ENCODE measurements around the gene SPNS2.
A peak's percentile ranks its signal among the peaks of the same experiment; 100 is the strongest.

Gene SPNS2, protein sequence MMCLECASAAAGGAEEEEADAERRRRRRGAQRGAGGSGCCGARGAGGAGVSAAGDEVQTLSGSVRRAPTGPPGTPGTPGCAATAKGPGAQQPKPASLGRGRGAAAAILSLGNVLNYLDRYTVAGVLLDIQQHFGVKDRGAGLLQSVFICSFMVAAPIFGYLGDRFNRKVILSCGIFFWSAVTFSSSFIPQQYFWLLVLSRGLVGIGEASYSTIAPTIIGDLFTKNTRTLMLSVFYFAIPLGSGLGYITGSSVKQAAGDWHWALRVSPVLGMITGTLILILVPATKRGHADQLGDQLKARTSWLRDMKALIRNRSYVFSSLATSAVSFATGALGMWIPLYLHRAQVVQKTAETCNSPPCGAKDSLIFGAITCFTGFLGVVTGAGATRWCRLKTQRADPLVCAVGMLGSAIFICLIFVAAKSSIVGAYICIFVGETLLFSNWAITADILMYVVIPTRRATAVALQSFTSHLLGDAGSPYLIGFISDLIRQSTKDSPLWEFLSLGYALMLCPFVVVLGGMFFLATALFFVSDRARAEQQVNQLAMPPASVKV

DNA sequence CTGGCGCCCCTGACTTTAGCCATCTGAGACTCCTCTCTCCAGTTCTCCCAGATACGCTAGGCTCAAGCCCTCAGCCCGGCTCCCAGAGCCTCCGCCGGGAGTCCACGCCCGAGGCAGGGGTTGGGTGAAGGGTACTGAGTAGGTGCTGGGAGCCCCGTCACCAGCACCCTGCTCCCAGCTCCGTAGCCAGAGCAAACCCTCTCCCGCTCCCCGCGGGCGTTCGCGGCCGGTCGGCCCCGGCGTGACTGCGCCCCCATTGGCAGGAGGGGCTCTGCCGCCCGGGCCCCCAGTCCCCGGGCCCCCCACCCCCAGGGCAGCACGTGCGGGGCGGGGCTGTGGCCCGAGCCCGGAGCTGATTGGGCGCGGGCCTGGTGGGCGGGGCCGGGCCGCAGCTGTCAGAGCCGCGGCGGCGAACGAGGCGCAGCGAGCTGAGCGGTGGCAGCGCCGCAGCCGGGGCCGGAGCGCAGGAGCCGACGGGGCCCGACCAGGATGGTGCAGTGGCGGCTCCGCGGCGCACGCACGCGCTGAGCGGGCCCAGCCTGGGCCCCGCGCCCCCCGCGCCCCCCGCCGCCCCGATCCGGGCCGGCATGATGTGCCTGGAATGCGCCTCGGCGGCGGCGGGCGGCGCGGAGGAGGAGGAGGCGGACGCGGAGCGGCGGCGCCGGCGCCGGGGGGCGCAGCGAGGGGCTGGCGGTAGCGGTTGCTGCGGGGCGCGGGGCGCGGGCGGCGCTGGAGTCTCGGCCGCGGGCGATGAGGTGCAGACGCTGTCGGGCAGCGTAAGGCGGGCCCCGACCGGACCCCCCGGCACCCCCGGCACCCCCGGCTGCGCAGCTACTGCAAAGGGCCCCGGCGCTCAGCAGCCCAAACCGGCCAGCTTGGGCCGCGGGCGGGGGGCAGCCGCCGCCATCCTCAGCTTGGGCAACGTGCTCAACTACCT is at the start of gene SPNS2:
SPNS2 (plus strand) TSS at position 421 of the 937 bp plus-strand sequence; CDS start at position 588, 167 bp downstream.
- H3K4me3 ChIP-seq (ENCODE audit: low read depth, low read length), result peak within 1 kb of the TSS; percentile 67
- TF ChIP-seq CTCF (IDR thresholded peaks at IDR 0.05; ENCODE audit: low read depth, low read length), result no peak
- H3K27ac ChIP-seq, result peak within 1 kb of the TSS; percentile 54
- no peaks in the 10 kb centered on the region for H3K27me3 ChIP-seq (ENCODE audit: insufficient read depth, low read depth, severe bottlenecking)
- H3K9me3 ChIP-seq (ENCODE audit: severe bottlenecking), result no peaks in the 10 kb centered on the region
- DNase-seq, result peak; percentile 73
- H3K36me3 ChIP-seq, result no peaks in the 10 kb centered on the region

GRCh38 chr17:4449736-4450135 is 48.9 kb upstream of the SPNS2 start:
- no peaks in the 10 kb centered on the region for H3K9me3 ChIP-seq (ENCODE audit: severe bottlenecking)
- H3K27ac ChIP-seq, result no peak overlapping the region
- H3K4me3 ChIP-seq (ENCODE audit: low read depth, low read length), result no peak overlapping the region
- H3K27me3 ChIP-seq (ENCODE audit: insufficient read depth, low read depth, severe bottlenecking), result no peaks in the 10 kb centered on the region
- no peak for TF ChIP-seq CTCF (IDR thresholded peaks at IDR 0.05; ENCODE audit: low read depth, low read length)
- H3K36me3 ChIP-seq, result no peaks in the 10 kb centered on the region
- no peak for DNase-seq

- Histone ChIP-seq H3K27me3 (ENCODE audit: insufficient read depth, low read depth, severe bottlenecking) (no peaks in the 10 kb centered on the region), H3K36me3 (no peaks in the 10 kb centered on the region), H3K27ac (no peak overlapping the region), H3K9me3 (ENCODE audit: severe bottlenecking) (no peaks in the 10 kb centered on the region), H3K4me3 (ENCODE audit: low read depth, low read length) (no peak overlapping the region)
- DNase-seq, result no peak
- no peak for TF ChIP-seq CTCF (IDR thresholded peaks at IDR 0.05; ENCODE audit: low read depth, low read length)
Measured at GRCh38 chr17:4450710-4451316, 47.9 kb upstream of the SPNS2 start.

GRCh38 chr17:4453812-4454591 is 44.7 kb upstream of the SPNS2 start:
- no peak overlapping the region for H3K4me3 ChIP-seq (ENCODE audit: low read depth, low read length)
- no peak for TF ChIP-seq CTCF (IDR thresholded peaks at IDR 0.05; ENCODE audit: low read depth, low read length)
- no peaks in the 10 kb centered on the region for H3K9me3 ChIP-seq (ENCODE audit: severe bottlenecking)
- no peak for DNase-seq
- H3K36me3 ChIP-seq, result no peaks in the 10 kb centered on the region
- H3K27me3 ChIP-seq (ENCODE audit: insufficient read depth, low read depth, severe bottlenecking), result no peaks in the 10 kb centered on the region
- H3K27ac ChIP-seq, result no peak overlapping the region

DNA sequence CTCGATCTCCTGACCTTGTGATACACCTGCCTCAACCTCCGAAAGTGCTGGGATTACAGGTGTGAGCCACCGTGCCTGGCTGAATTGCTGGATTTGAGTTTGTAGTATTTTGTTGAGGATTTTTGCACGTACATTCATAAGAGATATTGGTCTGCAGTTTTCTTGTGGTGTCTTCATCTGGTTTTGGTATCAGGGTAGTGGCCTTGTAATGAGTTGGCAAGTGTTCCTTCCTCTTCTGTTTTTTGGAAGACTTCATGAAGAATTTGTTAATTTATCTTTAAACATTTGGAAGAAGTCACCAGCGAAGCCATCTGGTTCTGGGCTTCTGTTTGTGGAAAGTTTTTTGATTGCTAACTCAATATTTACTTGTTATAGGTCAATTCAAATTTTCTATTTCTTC is 38.0 kb upstream of the SPNS2 start:
- H3K9me3 ChIP-seq (ENCODE audit: severe bottlenecking), result peaks cover 4% of the 10 kb centered on the region
- H3K4me3 ChIP-seq (ENCODE audit: low read depth, low read length), result no peak overlapping the region
- DNase-seq, result no peak
- no peaks in the 10 kb centered on the region for H3K27me3 ChIP-seq (ENCODE audit: insufficient read depth, low read depth, severe bottlenecking)
- H3K27ac ChIP-seq, result no peak overlapping the region
- no peak for TF ChIP-seq CTCF (IDR thresholded peaks at IDR 0.05; ENCODE audit: low read depth, low read length)
- no peaks in the 10 kb centered on the region for H3K36me3 ChIP-seq
